Loucy (cell line): Measurements from ENCODE around the gene CCNF.

Source experiments
- H2AFZ ChIP-seq: fragments of 200-600 bp; sonication (generic); 2 replicates; pipeline ENCODE4 v1.6.0; 2016; ENCODE audit warnings: antibody characterized with exemption, mild to moderate bottlenecking, low read length, moderate library complexity
- H3F3A ChIP-seq: fragments of 200-600 bp; 2 replicates; pipeline ENCODE4 v1.6.0; 2016; ENCODE audit warnings: antibody characterized with exemption, low read depth, mild to moderate bottlenecking
- H3K27me3 ChIP-seq: fragments of 200-600 bp; sonication (generic); 2 replicates; pipeline ENCODE4 v1.6.1; 2014; ENCODE audit warnings: low read length, mild to moderate bottlenecking; ENCODE audit not compliant: insufficient read depth, poor library complexity, severe bottlenecking
- H3K36me3 ChIP-seq: fragments of 200-600 bp; sonication (generic); 2 replicates; pipeline ENCODE4 v1.6.1; 2016; ENCODE audit warnings: low read length; ENCODE audit not compliant: insufficient read depth
- H3K4me1 ChIP-seq: fragments of 200-600 bp; sonication (generic); 2 replicates; pipeline ENCODE4 v1.5.1; 2014; ENCODE audit warnings: low read length, mild to moderate bottlenecking; ENCODE audit not compliant: insufficient read depth, poor library complexity, severe bottlenecking
- H3K4me2 ChIP-seq: fragments of 200-600 bp; sonication (generic); 2 replicates; pipeline ENCODE4 v1.6.0; 2014; ENCODE audit warnings: antibody characterized with exemption, low read length, low read depth, mild to moderate bottlenecking; ENCODE audit not compliant: poor library complexity, severe bottlenecking
- H3K4me3 ChIP-seq: fragments of 200-600 bp; sonication (generic); 2 replicates; pipeline ENCODE4 v1.5.1; 2014; ENCODE audit warnings: low read length, mild to moderate bottlenecking, mixed read lengths; ENCODE audit not compliant: poor library complexity, severe bottlenecking
- H3K79me2 ChIP-seq: fragments of 200-600 bp; sonication (generic); 2 replicates; pipeline ENCODE4 v1.6.1; 2014; ENCODE audit warnings: low read length; ENCODE audit not compliant: insufficient read depth
- H3K9ac ChIP-seq: fragments of 200-600 bp; sonication (generic); 2 replicates; pipeline ENCODE4 v1.6.0; 2014; ENCODE audit warnings: mild to moderate bottlenecking, low read depth, low read length, moderate library complexity; ENCODE audit not compliant: poor library complexity, severe bottlenecking
- H3K9me2 ChIP-seq: fragments of 200-600 bp; sonication (generic); replicated peaks from 2 replicates; pipeline ENCODE4 v1.6.1; 2016; ENCODE audit warnings: low read depth, low read length, mixed read lengths
- H3K9me3 ChIP-seq: fragments of 200-600 bp; sonication (generic); 2 replicates; pipeline ENCODE4 v1.6.1; 2014; ENCODE audit warnings: mild to moderate bottlenecking, antibody characterized with exemption, low read length, low read depth; ENCODE audit not compliant: insufficient read depth
- H4K20me1 ChIP-seq: fragments of 200-600 bp; sonication (generic); 2 replicates; pipeline ENCODE4 v1.6.0; 2014; ENCODE audit warnings: antibody characterized with exemption, low read length, mild to moderate bottlenecking; ENCODE audit not compliant: insufficient read depth, poor library complexity, severe bottlenecking
- CTCF ChIP-seq: fragments of 200-600 bp; sonication (generic); conservative IDR thresholded peaks from 2 replicates; pipeline ENCODE4 v1.5.1; 2014; ENCODE audit warnings: mild to moderate bottlenecking, antibody characterized with exemption, low read length
- EZH2phosphoT487 ChIP-seq: fragments of 200-600 bp; IDR thresholded peaks from 2 replicates; pipeline ENCODE4 v1.6.1; 2018; ENCODE audit warnings: antibody characterized with exemption, mild to moderate bottlenecking, moderate library complexity, borderline replicate concordance

Gene CCNF

DNA sequence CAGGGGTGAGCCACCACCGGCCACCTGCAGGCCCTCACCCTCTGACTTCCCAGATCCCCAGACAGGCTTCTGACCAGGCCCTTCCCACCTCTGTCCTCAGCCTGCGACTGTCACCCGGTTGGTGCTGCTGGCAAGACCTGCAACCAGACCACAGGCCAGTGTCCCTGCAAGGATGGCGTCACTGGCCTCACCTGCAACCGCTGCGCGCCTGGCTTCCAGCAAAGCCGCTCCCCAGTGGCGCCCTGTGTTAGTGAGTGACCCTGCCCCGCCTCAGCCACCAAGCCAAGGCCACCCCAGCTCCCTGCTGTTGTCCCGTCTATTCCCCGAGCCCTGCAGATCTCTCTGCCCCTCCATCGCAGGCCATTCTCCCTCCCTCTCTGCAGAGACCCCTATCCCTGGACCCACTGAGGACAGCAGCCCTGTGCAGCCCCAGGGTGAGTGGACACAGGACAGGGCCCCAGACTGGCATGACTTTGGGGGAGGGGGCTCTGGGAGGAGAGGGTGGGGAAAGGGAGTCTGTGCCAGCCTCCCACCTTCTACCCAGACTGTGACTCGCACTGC is 43.7 kb downstream of the CCNF start:
- H3K79me2 ChIP-seq = peaks cover 37% of the 10 kb centered on the region
- H3K4me2 ChIP-seq = peak overlapping the region; percentile 92
- H3K9me3 ChIP-seq = no peaks in the 10 kb centered on the region
- no peaks in the 10 kb centered on the region for H3K36me3 ChIP-seq
- TF ChIP-seq CTCF (no peak), EZH2phosphoT487 (no peak)
- H3K9ac ChIP-seq = peak overlapping the region; percentile 61
- no peaks in the 10 kb centered on the region for H3K27me3 ChIP-seq
- H3K4me3 ChIP-seq = peak overlapping the region; percentile 85
- H4K20me1 ChIP-seq = peaks cover 14% of the 10 kb centered on the region
- H3K4me1 ChIP-seq = peaks cover 33% of the 10 kb centered on the region
- no peak overlapping the region for H2AFZ ChIP-seq
- H3K9me2 ChIP-seq = no peaks in the 10 kb centered on the region
- no peaks in the 10 kb centered on the region for H3F3A ChIP-seq

DNA sequence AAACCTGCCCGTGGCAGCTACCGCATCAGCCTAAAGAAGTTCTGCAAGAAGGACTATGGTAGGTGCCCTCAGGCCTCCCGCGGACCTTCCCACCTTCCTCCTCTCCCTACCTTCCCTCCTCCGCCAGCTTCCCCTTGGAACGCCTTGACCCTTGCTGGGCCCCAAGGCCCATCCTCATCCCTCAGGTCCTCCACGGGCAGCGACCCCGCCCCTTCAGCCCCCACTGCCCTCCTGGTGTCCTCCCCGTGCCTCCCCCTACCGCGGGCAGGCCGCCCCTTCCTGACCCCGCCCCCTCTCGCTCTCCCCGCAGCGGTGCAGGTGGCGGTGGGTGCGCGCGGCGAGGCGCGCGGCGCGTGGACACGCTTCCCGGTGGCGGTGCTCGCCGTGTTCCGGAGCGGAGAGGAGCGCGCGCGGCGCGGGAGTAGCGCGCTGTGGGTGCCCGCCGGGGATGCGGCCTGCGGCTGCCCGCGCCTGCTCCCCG is 44.2 kb downstream of the CCNF start:
- Histone ChIP-seq H3K79me2 (peaks cover 42% of the 10 kb centered on the region), H3K9ac (peak overlapping the region; percentile 61), H2AFZ (no peak overlapping the region), H3K36me3 (no peaks in the 10 kb centered on the region), H3F3A (no peaks in the 10 kb centered on the region), H3K4me1 (peaks cover 33% of the 10 kb centered on the region), H3K4me3 (peak overlapping the region; percentile 85), H3K9me3 (no peaks in the 10 kb centered on the region), H3K4me2 (peak overlapping the region; percentile 92), H4K20me1 (peaks cover 14% of the 10 kb centered on the region), H3K27me3 (no peaks in the 10 kb centered on the region), H3K9me2 (no peaks in the 10 kb centered on the region)
- TF ChIP-seq EZH2phosphoT487 = no peak
- TF ChIP-seq CTCF = no peak

DNA sequence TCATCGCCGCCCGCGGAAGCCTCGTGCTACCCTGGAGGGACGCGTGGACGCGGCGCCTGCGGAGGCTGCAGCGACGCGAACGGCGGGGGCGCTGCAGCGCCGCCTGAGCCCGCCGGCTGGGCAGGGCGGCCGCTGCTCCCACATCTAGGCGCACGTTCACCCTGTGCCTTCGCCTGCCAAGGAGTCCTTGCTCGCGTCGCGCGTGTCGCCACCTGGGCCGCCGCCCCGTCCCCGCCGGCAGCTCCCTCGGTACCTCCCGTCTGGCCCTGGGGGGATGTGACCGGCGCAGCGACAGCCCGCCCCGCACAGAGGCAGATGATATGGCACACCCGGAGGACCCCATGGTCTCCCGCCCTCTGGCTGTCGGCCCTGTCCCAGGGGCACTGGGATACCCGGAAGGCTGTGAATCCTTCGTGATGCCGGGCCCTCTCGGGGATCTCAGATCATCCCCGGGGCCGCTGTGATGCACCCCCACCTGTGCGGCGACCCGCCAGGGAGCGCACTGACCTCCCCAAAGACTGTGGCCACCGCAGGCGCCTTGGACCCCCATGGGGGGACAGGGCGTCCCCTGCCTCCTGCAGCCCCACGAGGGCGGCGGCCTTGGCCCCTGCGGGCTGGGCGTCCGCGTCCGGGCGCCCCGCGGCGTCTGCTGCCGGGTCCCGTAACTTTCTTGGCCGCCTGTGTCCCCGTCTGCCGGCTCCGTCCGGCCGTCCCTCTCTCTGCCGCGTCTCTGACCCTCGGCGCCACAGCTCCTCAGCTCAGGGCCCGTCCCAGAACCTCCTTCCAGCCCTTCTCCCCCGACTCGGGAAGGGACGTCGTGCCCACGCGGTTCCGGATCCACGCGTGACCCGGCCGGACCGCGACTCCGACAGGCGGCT is 45.0 kb downstream of the CCNF start:
- peak overlapping the region; percentile 70 for H3K4me2 ChIP-seq
- peaks cover 14% of the 10 kb centered on the region for H4K20me1 ChIP-seq
- H3K4me1 ChIP-seq = peaks cover 30% of the 10 kb centered on the region
- H3K9ac ChIP-seq = peak overlapping the region; percentile 98
- no peaks in the 10 kb centered on the region for H3K9me3 ChIP-seq
- H3K9me2 ChIP-seq = no peaks in the 10 kb centered on the region
- H3F3A ChIP-seq = no peaks in the 10 kb centered on the region
- no peaks in the 10 kb centered on the region for H3K36me3 ChIP-seq
- no peak overlapping the region for H2AFZ ChIP-seq
- H3K79me2 ChIP-seq = peaks cover 47% of the 10 kb centered on the region
- TF ChIP-seq EZH2phosphoT487 = no peak
- peak; percentile 0; the same call in 1 of the 2 replicates for TF ChIP-seq CTCF
- peak overlapping the region; percentile 85 for H3K4me3 ChIP-seq
- no peaks in the 10 kb centered on the region for H3K27me3 ChIP-seq
